HL-60 (cell line): ENCODE data around the gene FASTK.

Experiments used
- CTCF ChIP-seq: IDR thresholded peaks from one replicate; pipeline ENCODE4 v1.5.1; 2011; ENCODE audit warnings: low read length, control low read depth, inconsistent platforms; ENCODE audit not compliant: insufficient read depth
- GABPA ChIP-seq: IDR thresholded peaks from 2 replicates; pipeline ENCODE4 v1.6.1; 2012; ENCODE audit warnings: low read depth
- POLR2AphosphoS5 ChIP-seq: IDR thresholded peaks from 2 replicates; pipeline ENCODE4 v1.6.1; 2012; ENCODE audit warnings: low read depth
- REST ChIP-seq: IDR thresholded peaks from 2 replicates; pipeline ENCODE4 v1.6.1; 2012; ENCODE audit warnings: low read depth; ENCODE audit not compliant: insufficient replicate concordance
- SPI1 ChIP-seq: IDR thresholded peaks from 2 replicates; pipeline ENCODE4 v1.6.1; 2012; ENCODE audit warnings: low read depth, mild to moderate bottlenecking, borderline replicate concordance

GRCh38 chr7:151039850-151040548, 40.6 kb downstream of the FASTK start:
- TF ChIP-seq CTCF = no peak
- no peak for TF ChIP-seq REST
- 0 out of 2 replicates have a peak, but pooled peaks have one; percentile 11 for TF ChIP-seq POLR2AphosphoS5
- no peak for TF ChIP-seq GABPA
- TF ChIP-seq SPI1 = no peak
